ENCODE results near the gene PHOSPHO2. TPM values are rescaled to one million over a fixed set of nuclear protein-coding genes. Genes with fewer than 3 reads are reported as not detected.

The PHOSPHO2 gene
- total RNA-seq, 2 donors from 2014 or later = 0.66 to 6.7 TPM

DNA sequence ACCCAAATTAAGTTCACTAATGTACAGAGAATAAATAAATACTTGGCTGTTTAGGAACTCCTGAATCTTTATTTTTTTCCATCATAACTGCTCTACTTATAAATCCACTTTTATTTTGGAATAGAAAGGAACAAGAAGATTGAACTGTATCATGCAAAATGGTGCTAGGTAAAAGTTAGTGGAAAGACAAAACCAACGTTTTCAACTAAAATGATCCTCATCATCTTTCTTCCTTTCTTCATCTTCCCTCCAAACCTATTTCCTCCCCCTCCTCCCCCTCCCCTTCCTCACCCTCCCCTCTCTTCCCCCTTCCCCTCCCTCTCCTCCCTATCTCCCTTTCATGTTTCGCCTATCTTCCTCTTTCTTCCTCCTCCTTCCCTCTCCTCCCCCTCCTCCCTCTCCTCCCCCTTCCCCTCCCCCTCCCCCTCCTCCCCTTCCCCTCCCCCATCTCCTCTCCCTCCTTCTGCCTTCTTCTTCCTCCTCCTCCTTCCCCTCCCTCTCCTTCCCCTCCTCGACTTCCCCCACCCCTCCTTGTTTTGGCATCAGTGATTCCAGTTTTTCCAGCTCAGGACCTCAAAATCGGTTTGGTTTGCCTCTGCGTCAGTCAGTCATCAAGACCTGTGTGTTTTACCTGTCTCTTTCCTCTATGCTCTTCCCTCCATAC lies 44.4 kb downstream of the PHOSPHO2 start:
- H3K27me3 ChIP-seq = no peaks in the 10 kb centered on the region
- H3K4me3 ChIP-seq = no peak overlapping the region
- TF ChIP-seq POLR2A (IDR thresholded peaks at IDR 0.05) = no peak
- TF ChIP-seq, protein P1, sequence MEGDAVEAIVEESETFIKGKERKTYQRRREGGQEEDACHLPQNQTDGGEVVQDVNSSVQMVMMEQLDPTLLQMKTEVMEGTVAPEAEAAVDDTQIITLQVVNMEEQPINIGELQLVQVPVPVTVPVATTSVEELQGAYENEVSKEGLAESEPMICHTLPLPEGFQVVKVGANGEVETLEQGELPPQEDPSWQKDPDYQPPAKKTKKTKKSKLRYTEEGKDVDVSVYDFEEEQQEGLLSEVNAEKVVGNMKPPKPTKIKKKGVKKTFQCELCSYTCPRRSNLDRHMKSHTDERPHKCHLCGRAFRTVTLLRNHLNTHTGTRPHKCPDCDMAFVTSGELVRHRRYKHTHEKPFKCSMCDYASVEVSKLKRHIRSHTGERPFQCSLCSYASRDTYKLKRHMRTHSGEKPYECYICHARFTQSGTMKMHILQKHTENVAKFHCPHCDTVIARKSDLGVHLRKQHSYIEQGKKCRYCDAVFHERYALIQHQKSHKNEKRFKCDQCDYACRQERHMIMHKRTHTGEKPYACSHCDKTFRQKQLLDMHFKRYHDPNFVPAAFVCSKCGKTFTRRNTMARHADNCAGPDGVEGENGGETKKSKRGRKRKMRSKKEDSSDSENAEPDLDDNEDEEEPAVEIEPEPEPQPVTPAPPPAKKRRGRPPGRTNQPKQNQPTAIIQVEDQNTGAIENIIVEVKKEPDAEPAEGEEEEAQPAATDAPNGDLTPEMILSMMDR (IDR thresholded peaks at IDR 0.05) = no peak
- H3K4me1 ChIP-seq = peaks cover 8% of the 10 kb centered on the region
- H3K27ac ChIP-seq = no peak overlapping the region
- 52 to 63% methylated on average over 3 to 4 of the region's 5 CpGs for WGBS, 2 donors
- no peaks in the 10 kb centered on the region for H3K9me3 ChIP-seq
- intact Hi-C loops (cut with DNase I) = no loop called here
- H3K36me3 ChIP-seq (replicated peaks in 1 of 2; ENCODE audit: insufficient read depth in 1 of 2, low read depth in 2 of 2) = no peaks in the 10 kb centered on the region
- DNase-seq (no peak), ATAC-seq (no peak)

DNA sequence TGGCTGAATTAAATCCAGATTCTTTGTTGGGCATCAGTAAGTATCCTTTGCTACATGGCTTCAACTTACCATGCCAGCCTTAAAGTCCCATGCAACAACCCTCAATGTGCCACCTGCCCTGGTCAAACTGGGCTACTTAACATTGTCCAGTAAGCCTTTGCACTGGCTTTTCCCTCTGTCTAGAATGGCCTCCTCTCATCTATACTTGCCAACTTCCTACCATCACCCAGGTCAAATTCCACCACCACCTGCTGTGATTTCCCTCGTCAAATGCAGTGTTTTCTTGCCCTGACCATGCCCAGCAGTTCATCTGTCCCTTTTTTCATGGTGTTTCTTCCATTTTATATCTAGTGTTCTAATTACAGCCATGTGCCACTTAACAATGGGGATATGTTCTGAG lies 45.1 kb downstream of the PHOSPHO2 start:
- DNase-seq (no peak), ATAC-seq (no peak)
- H3K4me1 ChIP-seq = peaks cover 7% of the 10 kb centered on the region
- TF ChIP-seq, protein P1 (IDR thresholded peaks at IDR 0.05) = no peak
- TF ChIP-seq POLR2A (IDR thresholded peaks at IDR 0.05) = no peak
- 43 to 57% methylated on average over 1 of the region's 1 CpG for WGBS, 2 donors
- H3K27ac ChIP-seq = no peak overlapping the region
- intact Hi-C loops (cut with DNase I) = no loop called here
- no peak overlapping the region for H3K4me3 ChIP-seq
- H3K9me3 ChIP-seq = no peaks in the 10 kb centered on the region
- H3K36me3 ChIP-seq (replicated peaks in 1 of 2; ENCODE audit: insufficient read depth in 1 of 2, low read depth in 2 of 2) = no peaks in the 10 kb centered on the region
- H3K27me3 ChIP-seq = no peaks in the 10 kb centered on the region

DNA sequence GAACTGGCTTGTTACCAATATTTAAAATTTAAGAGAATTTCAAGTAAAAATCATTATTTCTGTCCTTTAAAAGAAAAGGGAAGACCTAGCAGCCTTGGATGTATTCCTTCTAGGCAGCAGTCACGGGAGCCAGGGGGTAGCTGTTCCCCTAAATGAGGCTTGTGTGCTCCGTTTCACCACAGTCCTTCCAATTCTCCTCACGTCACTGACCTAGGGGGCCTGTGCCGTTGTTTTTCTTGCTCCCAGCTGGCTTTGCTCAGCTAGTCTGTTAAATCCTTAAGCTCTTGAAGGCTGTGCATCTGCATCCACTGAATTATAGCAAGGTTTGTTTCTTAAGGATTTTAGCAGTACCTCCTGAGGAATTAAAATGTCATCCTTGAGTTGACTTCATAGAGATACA lies 49.3 kb downstream of the PHOSPHO2 start:
- Histone ChIP-seq H3K4me1 (no peaks in the 10 kb centered on the region), H3K27me3 (no peaks in the 10 kb centered on the region), H3K4me3 (no peak overlapping the region), H3K9me3 (no peaks in the 10 kb centered on the region), H3K27ac (no peak overlapping the region), H3K36me3 (replicated peaks in 1 of 2; ENCODE audit: insufficient read depth in 1 of 2, low read depth in 2 of 2) (no peaks in the 10 kb centered on the region)
- ATAC-seq = no peak
- TF ChIP-seq POLR2A (IDR thresholded peaks at IDR 0.05) = no peak
- TF ChIP-seq, protein P1 (IDR thresholded peaks at IDR 0.05) = no peak
- intact Hi-C loops (cut with DNase I) = no loop called here
- DNase-seq = no peak
- WGBS, 2 donors = 90 to 91% methylated on average over 4 of the region's 4 CpGs

DNA sequence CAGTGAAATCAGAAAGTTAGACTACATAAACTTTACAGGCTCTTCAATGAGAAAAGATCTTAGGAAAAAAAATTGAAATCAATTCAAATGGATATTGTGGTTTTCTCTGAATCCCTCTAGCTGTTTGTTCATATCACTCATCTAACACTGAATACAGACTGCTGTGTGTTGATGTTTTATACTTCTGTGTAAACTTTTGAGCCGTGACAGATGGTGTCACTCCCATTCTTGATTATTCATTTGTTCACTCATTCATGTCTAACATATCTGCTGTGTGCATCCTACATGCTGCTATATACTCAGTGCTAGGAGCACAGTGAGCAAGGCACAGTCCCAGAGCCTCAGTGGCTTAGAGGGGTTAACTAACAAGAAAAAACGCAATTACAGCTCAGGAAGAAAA lies 52.0 kb downstream of the PHOSPHO2 start:
- no peaks in the 10 kb centered on the region for H3K4me1 ChIP-seq
- DNase-seq (no peak), ATAC-seq (no peak)
- H3K27me3 ChIP-seq = no peaks in the 10 kb centered on the region
- no peak overlapping the region for H3K4me3 ChIP-seq
- no peaks in the 10 kb centered on the region for H3K36me3 ChIP-seq (replicated peaks in 1 of 2; ENCODE audit: insufficient read depth in 1 of 2, low read depth in 2 of 2)
- TF ChIP-seq POLR2A (IDR thresholded peaks at IDR 0.05) = no peak
- TF ChIP-seq, protein P1 (IDR thresholded peaks at IDR 0.05) = no peak
- WGBS, 2 donors = 71 to 82% methylated on average over 2 of the region's 2 CpGs
- H3K9me3 ChIP-seq = no peaks in the 10 kb centered on the region
- intact Hi-C loops (cut with DNase I) = no loop called here
- no peak overlapping the region for H3K27ac ChIP-seq

DNA sequence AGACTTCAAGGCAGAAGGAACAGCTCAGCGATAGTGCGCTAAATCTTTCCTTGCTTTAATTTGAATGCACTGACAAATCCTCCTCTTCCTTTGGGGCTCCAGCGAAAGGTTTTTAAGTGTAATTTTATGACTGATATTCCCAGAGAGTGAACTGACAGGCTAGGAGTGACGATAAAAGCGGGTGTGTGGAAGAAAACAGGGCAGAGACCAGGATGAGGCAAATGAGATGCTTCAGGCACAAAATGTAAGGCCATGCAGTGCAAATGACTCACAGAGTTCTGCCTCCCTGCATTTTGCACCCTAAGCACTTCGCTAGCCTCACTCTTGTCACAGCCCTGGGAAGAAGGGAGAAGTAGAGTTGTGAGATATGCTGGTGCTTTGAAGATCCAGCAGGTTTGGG lies 54.0 kb downstream of the PHOSPHO2 start:
- H3K9me3 ChIP-seq = no peaks in the 10 kb centered on the region
- 80 to 81% methylated on average over 6 of the region's 6 CpGs for WGBS, 2 donors
- DNase-seq (no peak), ATAC-seq (no peak)
- no peaks in the 10 kb centered on the region for H3K4me1 ChIP-seq
- no peaks in the 10 kb centered on the region for H3K27me3 ChIP-seq
- intact Hi-C loops (cut with DNase I) = no loop called here
- TF ChIP-seq POLR2A (IDR thresholded peaks at IDR 0.05) = no peak
- TF ChIP-seq, protein P1 (IDR thresholded peaks at IDR 0.05) = no peak
- H3K36me3 ChIP-seq (replicated peaks in 1 of 2; ENCODE audit: insufficient read depth in 1 of 2, low read depth in 2 of 2) = no peaks in the 10 kb centered on the region
- H3K27ac ChIP-seq = no peak overlapping the region
- H3K4me3 ChIP-seq = no peak overlapping the region
